ENCODE measurements around the gene ZNF653. TPM values are rescaled to one million over a fixed set of nuclear protein-coding genes. Genes with fewer than 3 reads are reported as not detected.
"Not testable (repeated sequence)": the region's sequence is repeated elsewhere in the genome, so short reads cannot be mapped to it uniquely, and the experiment has no call there.

Gene ZNF653
- total RNA-seq, 2 donors from 2014 or later: 12.3 to 12.6 TPM

DNA sequence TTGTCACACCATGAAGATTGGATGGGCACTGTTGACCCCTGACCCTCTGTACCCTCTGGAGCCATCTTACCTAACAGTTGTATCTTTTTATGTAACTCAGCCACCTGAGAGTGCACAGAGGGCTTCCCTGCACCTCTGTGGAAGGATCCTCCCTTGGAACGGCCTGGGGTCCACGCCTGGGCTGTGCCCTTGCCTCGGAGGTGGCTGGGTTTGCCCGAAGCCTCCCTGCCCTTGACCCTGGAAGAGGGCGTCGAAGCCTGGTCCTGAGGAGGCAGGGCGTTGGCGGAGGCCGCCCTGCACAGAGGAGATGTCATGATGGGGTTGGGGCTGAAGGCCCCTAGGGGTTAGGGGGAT lies 71.0 kb downstream of the ZNF653 start:
- Histone ChIP-seq H3K36me3 (ENCODE audit: control insufficient read depth, insufficient read depth, low read length) (peaks cover 26% of the 10 kb centered on the region), H3K27ac (ENCODE audit: low read depth, low read length) (peak overlapping the region; percentile 85)
- 17 to 25% methylated on average over 1 to 9 of the region's 9 CpGs for WGBS, 2 experiments (ENCODE audit: insufficient coverage in 1 of 2, insufficient read length in 1 of 2)

DNA sequence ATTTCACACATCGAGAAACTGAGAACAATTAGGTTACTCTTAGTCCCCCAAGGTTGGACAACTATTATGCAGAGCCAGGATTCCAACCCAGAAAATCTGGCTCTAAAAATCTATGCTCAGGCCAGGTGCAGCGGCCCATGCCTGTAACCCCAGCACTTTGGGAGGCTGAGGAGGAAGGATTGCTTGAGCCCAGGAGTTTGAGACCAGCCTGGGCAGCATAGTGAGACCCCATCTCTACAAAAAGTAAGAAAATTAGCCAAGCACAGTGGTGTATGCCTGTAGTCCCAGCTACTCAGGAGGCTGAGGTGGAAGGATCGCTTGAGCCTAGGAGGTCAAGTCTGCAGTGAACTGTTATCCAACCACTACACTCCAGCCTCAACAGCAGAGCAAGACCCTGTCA lies 72.1 kb downstream of the ZNF653 start:
- not testable (repeated sequence) for H3K9me3 Mint-ChIP-seq; H3K9me3 ChIP-seq (ENCODE audit: control insufficient read depth, low read length); H3K4me3 ChIP-seq (ENCODE audit: low read length); H3K27me3 Mint-ChIP-seq (ENCODE audit: insufficient read depth); H3K27ac Mint-ChIP-seq; H3K27me3 ChIP-seq (ENCODE audit: control insufficient read depth, insufficient read depth, low read length, poor library complexity, severe bottlenecking); H3K4me3 Mint-ChIP-seq; H3K4me1 ChIP-seq (ENCODE audit: control insufficient read depth, insufficient read depth, low read length); DNase-seq; H3K9ac ChIP-seq (ENCODE audit: extremely low read depth, low read length, poor library complexity, severe bottlenecking); H3K27ac ChIP-seq (ENCODE audit: low read depth, low read length)
- 90 to 94% methylated on average over 3 of the region's 3 CpGs for WGBS, 2 experiments (ENCODE audit: insufficient coverage in 1 of 2, insufficient read length in 1 of 2)
- H3K36me3 ChIP-seq (ENCODE audit: control insufficient read depth, insufficient read depth, low read length): peaks cover 22% of the 10 kb centered on the region
- Mint-ChIP-seq H3K4me1 (peaks cover 11% of the 10 kb centered on the region), H3K36me3 (ENCODE audit: low read depth) (peaks cover 30% of the 10 kb centered on the region)

More for the DNA sequence above, 71.0 kb downstream of the ZNF653 start:
- peak overlapping the region; percentile 70 for H3K27ac Mint-ChIP-seq
- Histone ChIP-seq H3K4me3 (ENCODE audit: low read length) (peak overlapping the region; percentile 98), H3K9me3 (ENCODE audit: control insufficient read depth, low read length) (no peaks in the 10 kb centered on the region), H3K27me3 (ENCODE audit: control insufficient read depth, insufficient read depth, low read length, poor library complexity, severe bottlenecking) (no peaks in the 10 kb centered on the region), H3K9ac (ENCODE audit: extremely low read depth, low read length, poor library complexity, severe bottlenecking) (no peak overlapping the region), H3K4me1 (ENCODE audit: control insufficient read depth, insufficient read depth, low read length) (no peaks in the 10 kb centered on the region)
- TF ChIP-seq, protein P1, sequence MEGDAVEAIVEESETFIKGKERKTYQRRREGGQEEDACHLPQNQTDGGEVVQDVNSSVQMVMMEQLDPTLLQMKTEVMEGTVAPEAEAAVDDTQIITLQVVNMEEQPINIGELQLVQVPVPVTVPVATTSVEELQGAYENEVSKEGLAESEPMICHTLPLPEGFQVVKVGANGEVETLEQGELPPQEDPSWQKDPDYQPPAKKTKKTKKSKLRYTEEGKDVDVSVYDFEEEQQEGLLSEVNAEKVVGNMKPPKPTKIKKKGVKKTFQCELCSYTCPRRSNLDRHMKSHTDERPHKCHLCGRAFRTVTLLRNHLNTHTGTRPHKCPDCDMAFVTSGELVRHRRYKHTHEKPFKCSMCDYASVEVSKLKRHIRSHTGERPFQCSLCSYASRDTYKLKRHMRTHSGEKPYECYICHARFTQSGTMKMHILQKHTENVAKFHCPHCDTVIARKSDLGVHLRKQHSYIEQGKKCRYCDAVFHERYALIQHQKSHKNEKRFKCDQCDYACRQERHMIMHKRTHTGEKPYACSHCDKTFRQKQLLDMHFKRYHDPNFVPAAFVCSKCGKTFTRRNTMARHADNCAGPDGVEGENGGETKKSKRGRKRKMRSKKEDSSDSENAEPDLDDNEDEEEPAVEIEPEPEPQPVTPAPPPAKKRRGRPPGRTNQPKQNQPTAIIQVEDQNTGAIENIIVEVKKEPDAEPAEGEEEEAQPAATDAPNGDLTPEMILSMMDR (conservative IDR thresholded peaks at IDR 0.05): no peak
- no peaks in the 10 kb centered on the region for H3K27me3 Mint-ChIP-seq (ENCODE audit: insufficient read depth)
- H3K9me3 Mint-ChIP-seq: no peaks in the 10 kb centered on the region
- no peak for DNase-seq
- H3K4me1 Mint-ChIP-seq: peaks cover 11% of the 10 kb centered on the region
- peaks cover 35% of the 10 kb centered on the region for H3K36me3 Mint-ChIP-seq (ENCODE audit: low read depth)
- H3K4me3 Mint-ChIP-seq: peak overlapping the region; percentile 99

Small RNAs within 50 kb of the gene (microRNA-seq; reads per million reads assigned to microRNA genes)
- not detected for gene MIR7974 (ENCODE audit: borderline microRNAs expressed)

Other genes starting within 250 kb of the ZNF653 start
- gene DOCK6, start 243.3 kb downstream of the ZNF653 start, total RNA-seq: 100 to 1,000 TPM in 1 of 2 donors, 10 to 100 TPM in 1; 93.8 to 111 TPM
- gene TSPAN16, start 209.7 kb downstream of the ZNF653 start, total RNA-seq: not detected
- gene RAB3D, start 166.2 kb downstream of the ZNF653 start, total RNA-seq: 10 to 100 TPM; 37.2 to 43.2 TPM
- 10 to 100 TPM; 58.2 to 58.9 TPM for gene TMEM205, start 159.6 kb downstream of the ZNF653 start, total RNA-seq
- gene CCDC159, start 159.3 kb downstream of the ZNF653 start, total RNA-seq: 10 to 100 TPM; 12.2 to 15.2 TPM
- gene PLPPR2, start 150.4 kb downstream of the ZNF653 start, total RNA-seq: 1 to 10 TPM; 3.1 to 6.8 TPM
- 1 to 10 TPM; 2.2 to 2.8 TPM for gene SWSAP1, start 131.2 kb downstream of the ZNF653 start, total RNA-seq
- 10 to 100 TPM; 27.0 to 39.5 TPM for gene EPOR, start 121.5 kb downstream of the ZNF653 start, total RNA-seq
- 100 to 1,000 TPM; 125 to 131 TPM for gene RGL3, start 86.5 kb downstream of the ZNF653 start, total RNA-seq
- 1 to 10 TPM in 1 of 2 donors, under 1 TPM in 1; 0.88 to 2.4 TPM for gene ODAD3, start 70.7 kb downstream of the ZNF653 start, total RNA-seq
- 100 to 1,000 TPM; 454 to 459 TPM for gene PRKCSH, start 70.2 kb downstream of the ZNF653 start, total RNA-seq
- under 1 TPM in 1 of 2 donors, not detected in 1; 0.55 TPM for gene ELAVL3, start 24.8 kb downstream of the ZNF653 start, total RNA-seq
- gene ECSIT, start 23.3 kb upstream of the ZNF653 start, total RNA-seq: 10 to 100 TPM; 24.7 to 26.2 TPM
- gene CNN1, start 33.0 kb upstream of the ZNF653 start, total RNA-seq: 10 to 100 TPM; 12.8 to 16.2 TPM
- 10 to 100 TPM; 62.6 to 68.7 TPM for gene ELOF1, start 53.4 kb upstream of the ZNF653 start, total RNA-seq
- 1 to 10 TPM; 2.1 to 3.8 TPM for gene ACP5, start 71.8 kb upstream of the ZNF653 start, total RNA-seq
- gene ZNF627, start 91.6 kb upstream of the ZNF653 start, total RNA-seq: 10 to 100 TPM; 22.0 to 30.5 TPM
- gene ZNF823, start 233.1 kb upstream of the ZNF653 start, total RNA-seq: 10 to 100 TPM in 1 of 2 donors, 1 to 10 TPM in 1; 9.5 to 10.6 TPM

All from endodermal cell (in vitro differentiated cells).